ENCODE data around the gene DPP10.
"Not testable (repeated sequence)": the region's sequence is repeated elsewhere in the genome, so short reads cannot be mapped to it uniquely, and the experiment has no call there.

Gene DPP10

GRCh38 chr2:114962532-114962931 lies 520.1 kb downstream of the DPP10 start:
- no peak for DNase-seq (ENCODE audit: low read depth)

GRCh38 chr2:114968748-114969400 lies 526.4 kb downstream of the DPP10 start:
- no peak for DNase-seq (ENCODE audit: low read depth)

- not testable (repeated sequence) for DNase-seq (ENCODE audit: low read depth)
These were observed 561.9 kb downstream of the DPP10 start for GRCh38 chr2:115004321-115004720.

GRCh38 chr2:115011721-115012120 lies 569.3 kb downstream of the DPP10 start:
- no peak for DNase-seq (ENCODE audit: low read depth)

- not testable (repeated sequence) for DNase-seq (ENCODE audit: low read depth)
These were observed 579.6 kb downstream of the DPP10 start for GRCh38 chr2:115022013-115022412.

GRCh38 chr2:115034801-115035200 lies 592.4 kb downstream of the DPP10 start:
- DNase-seq (ENCODE audit: low read depth): no peak

- DNase-seq (ENCODE audit: low read depth): no peak
These were observed 594.4 kb downstream of the DPP10 start for GRCh38 chr2:115036818-115037217.

- no peak for DNase-seq (ENCODE audit: low read depth)
These were observed 615.0 kb downstream of the DPP10 start for GRCh38 chr2:115057473-115057872.

GRCh38 chr2:115070002-115070401 lies 627.6 kb downstream of the DPP10 start:
- DNase-seq (ENCODE audit: low read depth): no peak

GRCh38 chr2:115071534-115071933 lies 629.1 kb downstream of the DPP10 start:
- DNase-seq (ENCODE audit: low read depth): no peak

- DNase-seq (ENCODE audit: low read depth): no peak
These were observed 633.4 kb downstream of the DPP10 start for GRCh38 chr2:115075800-115076199.

GRCh38 chr2:115077626-115078025 lies 635.2 kb downstream of the DPP10 start:
- DNase-seq (ENCODE audit: low read depth): no peak

- DNase-seq (ENCODE audit: low read depth): no peak
These were observed 640.8 kb downstream of the DPP10 start for GRCh38 chr2:115083225-115083624.

GRCh38 chr2:115083711-115084110 lies 641.3 kb downstream of the DPP10 start:
- DNase-seq (ENCODE audit: low read depth): no peak

- DNase-seq (ENCODE audit: low read depth): no peak
These were observed 642.0 kb downstream of the DPP10 start for GRCh38 chr2:115084446-115084845.

- DNase-seq (ENCODE audit: low read depth): not testable (repeated sequence)
These were observed 643.7 kb downstream of the DPP10 start for GRCh38 chr2:115086051-115086620.

GRCh38 chr2:115094441-115094840 lies 652.0 kb downstream of the DPP10 start:
- no peak for DNase-seq (ENCODE audit: low read depth)

- DNase-seq (ENCODE audit: low read depth): no peak
These were observed 663.5 kb downstream of the DPP10 start for GRCh38 chr2:115105966-115106365.

GRCh38 chr2:115115135-115115534 lies 672.7 kb downstream of the DPP10 start:
- DNase-seq (ENCODE audit: low read depth): no peak

- DNase-seq (ENCODE audit: low read depth): no peak
These were observed 675.9 kb downstream of the DPP10 start for GRCh38 chr2:115118306-115118705.

- no peak for DNase-seq (ENCODE audit: low read depth)
These were observed 676.6 kb downstream of the DPP10 start for GRCh38 chr2:115119086-115119485.

GRCh38 chr2:115122701-115123100 lies 680.3 kb downstream of the DPP10 start:
- DNase-seq (ENCODE audit: low read depth): no peak

- DNase-seq (ENCODE audit: low read depth): no peak
These were observed 682.4 kb downstream of the DPP10 start for GRCh38 chr2:115124817-115125216.

GRCh38 chr2:115129536-115129935 lies 687.1 kb downstream of the DPP10 start:
- no peak for DNase-seq (ENCODE audit: low read depth)

Data from activated T-helper 1 cell treated with Interleukin-2 at 50 U/mL for 16 hours (primary cell).